Measurements from ENCODE around the gene ZNF407. TPM values are rescaled to one million over a fixed set of nuclear protein-coding genes. Genes with fewer than 3 reads are reported as not detected.

The ZNF407 gene
- polyA plus RNA-seq, 1 experiment = 2.8 TPM

GRCh38 chr18:74996055-74996454 lies 398.4 kb downstream of the ZNF407 start:
- Histone ChIP-seq H3K27me3 (ENCODE audit: control insufficient read depth, insufficient read depth, low read length) (no peaks in the 10 kb centered on the region), H3K36me3 (ENCODE audit: control insufficient read depth, insufficient read depth, low read length) (no peaks in the 10 kb centered on the region), H3K4me3 (ENCODE audit: low read depth, low read length) (no peak overlapping the region)
- POLR2A ChIA-PET = no interaction called here
- CTCF ChIA-PET = interaction anchor here (1.0 kb wide), 1 partner anchor 32 kb away, joined by 3 read pairs; no protein-coding TSS in a partner anchor
- TF ChIP-seq CTCF (IDR thresholded peaks at IDR 0.05; ENCODE audit: insufficient read depth, low read depth, low read length) = no peak
- no peak for DNase-seq (ENCODE audit: low read depth)

GRCh38 chr18:74996996-74997395 lies 399.3 kb downstream of the ZNF407 start:
- TF ChIP-seq CTCF (IDR thresholded peaks at IDR 0.05; ENCODE audit: insufficient read depth, low read depth, low read length) = no peak
- ChIA-PET CTCF (interaction anchor here (0.5 to 1.3 kb wide), 3 partner anchors 9 to 217 kb away, joined by 3 to 5 read pairs (median 4); no protein-coding TSS in a partner anchor), POLR2A (no interaction called here)
- DNase-seq (ENCODE audit: low read depth) = no peak
- Histone ChIP-seq H3K4me3 (ENCODE audit: low read depth, low read length) (no peak overlapping the region), H3K27me3 (ENCODE audit: control insufficient read depth, insufficient read depth, low read length) (no peaks in the 10 kb centered on the region), H3K36me3 (ENCODE audit: control insufficient read depth, insufficient read depth, low read length) (no peaks in the 10 kb centered on the region)

GRCh38 chr18:75000920-75001319 lies 403.2 kb downstream of the ZNF407 start:
- Histone ChIP-seq H3K4me3 (ENCODE audit: low read depth, low read length) (no peak overlapping the region), H3K27me3 (ENCODE audit: control insufficient read depth, insufficient read depth, low read length) (no peaks in the 10 kb centered on the region), H3K36me3 (ENCODE audit: control insufficient read depth, insufficient read depth, low read length) (no peaks in the 10 kb centered on the region)
- DNase-seq (ENCODE audit: low read depth) = no peak
- TF ChIP-seq CTCF (IDR thresholded peaks at IDR 0.05; ENCODE audit: insufficient read depth, low read depth, low read length) = no peak
- ChIA-PET POLR2A (no interaction called here), CTCF (no interaction called here)

- POLR2A ChIA-PET = no interaction called here
- TF ChIP-seq CTCF (IDR thresholded peaks at IDR 0.05; ENCODE audit: insufficient read depth, low read depth, low read length) = no peak
- no peak overlapping the region for H3K4me3 ChIP-seq (ENCODE audit: low read depth, low read length)
- CTCF ChIA-PET = interaction anchor here (0.8 kb wide), 1 partner anchor 31 kb away, joined by 3 read pairs; no protein-coding TSS in a partner anchor
- DNase-seq (ENCODE audit: low read depth) = no peak
- no peaks in the 10 kb centered on the region for H3K36me3 ChIP-seq (ENCODE audit: control insufficient read depth, insufficient read depth, low read length)
- H3K27me3 ChIP-seq (ENCODE audit: control insufficient read depth, insufficient read depth, low read length) = no peaks in the 10 kb centered on the region
These were observed 405.4 kb downstream of the ZNF407 start for GRCh38 chr18:75003039-75003438.

GRCh38 chr18:75003764-75004690 lies 406.4 kb downstream of the ZNF407 start:
- no peak for DNase-seq (ENCODE audit: low read depth)
- Histone ChIP-seq H3K4me3 (ENCODE audit: low read depth, low read length) (no peak overlapping the region), H3K36me3 (ENCODE audit: control insufficient read depth, insufficient read depth, low read length) (no peaks in the 10 kb centered on the region), H3K27me3 (ENCODE audit: control insufficient read depth, insufficient read depth, low read length) (no peaks in the 10 kb centered on the region)
- TF ChIP-seq CTCF (IDR thresholded peaks at IDR 0.05; ENCODE audit: insufficient read depth, low read depth, low read length) = no peak
- CTCF ChIA-PET = no interaction called here
- POLR2A ChIA-PET = interaction anchor here (0.5 kb wide), 1 partner anchor 31 kb away, joined by 4 read pairs; no protein-coding TSS in a partner anchor
